ENCODE data around the gene USP22. TPM values are rescaled to one million over a fixed set of nuclear protein-coding genes. Genes with fewer than 3 reads are reported as not detected.

The USP22 gene
- total and polyA plus RNA-seq, 2 of the 4 experiments (the other 2 are of a cell fraction): 161 to 319 TPM

GRCh38 chr17:21018894-21019293 lies 23.9 kb downstream of the USP22 start:
- Histone ChIP-seq H3K4me1 (ENCODE audit: control insufficient read depth, insufficient read depth, low read length) (peaks cover under 1% of the 10 kb centered on the region), H2AK5ac (ENCODE audit: low read depth, low read length) (no peak overlapping the region), H2AFZ (replicated peaks; ENCODE audit: low read length, poor library complexity) (no peak overlapping the region), H4K8ac (ENCODE audit: low read depth in 2 of 2, low read length in 2 of 2) (no peak overlapping the region), H3K36me3 (ENCODE audit: control insufficient read depth, insufficient read depth, low read length) (peaks cover 76% of the 10 kb centered on the region), H3K4ac (ENCODE audit: low read depth, low read length) (no peak overlapping the region), H3K9ac (ENCODE audit: low read depth, low read length) (no peak overlapping the region), H3K9me1 (ENCODE audit: insufficient read depth, low read length) (peaks cover 16% of the 10 kb centered on the region; the same call in 1 of the 2 replicates), H4K91ac (ENCODE audit: insufficient read depth, low read depth, low read length) (no peak overlapping the region), H2BK15ac (ENCODE audit: low read depth, low read length) (no peak overlapping the region), H3K18ac (ENCODE audit: low read depth, low read length) (no peak overlapping the region), H2BK120ac (ENCODE audit: low read depth, low read length) (no peak overlapping the region), H3K27me3 (ENCODE audit: control insufficient read depth, insufficient read depth, low read length) (no peaks in the 10 kb centered on the region), H4K20me1 (ENCODE audit: insufficient read depth, low read length) (peaks cover 99% of the 10 kb centered on the region), H3K79me1 (ENCODE audit: low read depth in 1 of 2, low read length in 2 of 2) (peaks cover 54 to 81% of the 10 kb centered on the region in 2 experiments), H2AK9ac (replicated peaks; ENCODE audit: low read depth, low read length, poor library complexity) (no peak overlapping the region), H3K4me3 (ENCODE audit: insufficient read depth, low read depth, low read length) (no peak overlapping the region), H2BK5ac (ENCODE audit: low read depth, low read length, poor library complexity, severe bottlenecking) (no peak overlapping the region), H3K56ac (ENCODE audit: extremely low read depth, insufficient read depth, low read length) (no peak overlapping the region), H3K27ac (ENCODE audit: insufficient read depth, low read length) (no peak overlapping the region), H2BK20ac (ENCODE audit: low read depth, low read length) (no peak overlapping the region), H4K5ac (ENCODE audit: low read depth, low read length) (no peak overlapping the region), H3K23ac (ENCODE audit: low read depth, low read length) (no peak overlapping the region), H3K14ac (replicated peaks; ENCODE audit: low read depth, low read length) (no peak overlapping the region), H3K9me3 (ENCODE audit: control insufficient read depth, insufficient read depth, low read length) (no peaks in the 10 kb centered on the region), H3K4me2 (ENCODE audit: low read depth, low read length) (no peak overlapping the region)
- POLR2A ChIA-PET (ENCODE audit: unreplicated experiment): no interaction called here
- dilution Hi-C loops (cut with HindIII; ENCODE audit: low sequenced_read_pairs, unreplicated experiment): no loop called here
- no TSS peak for BruUV-seq (replicated peaks)
- in situ Hi-C loops (cut with MboI; ENCODE audit: low sequenced_read_pairs): no loop called here
- DNase-seq (no peak), ATAC-seq (ENCODE audit: low read depth) (no peak)
- 90% methylated on average over 2 of the region's 9 CpGs; no CpG with 5 or more reads in 1 of the 2 experiments for WGBS, 2 experiments (ENCODE audit: extremely low coverage in 2 of 2, insufficient read length in 1 of 2)
- intact Hi-C loops (cut with micrococcal nuclease): no loop called here
- TF ChIP-seq POLR2A (IDR thresholded peaks at IDR 0.05; ENCODE audit: low read depth, low read length) (no peak), MAZ (IDR thresholded peaks at IDR 0.05; ENCODE audit: borderline replicate concordance, low read depth, low read length) (no peak), CHD1 (IDR thresholded peaks at IDR 0.05; ENCODE audit: low read depth, low read length) (no peak), NFE2L2 (IDR thresholded peaks at IDR 0.05; ENCODE audit: low read depth, low read length) (no peak), MXI1 (IDR thresholded peaks at IDR 0.05; ENCODE audit: borderline replicate concordance, low read depth, low read length) (no peak), RAD21 (IDR thresholded peaks at IDR 0.05; ENCODE audit: low read length) (no peak), FOS (IDR thresholded peaks at IDR 0.05; ENCODE audit: low read depth, low read length) (no peak)
- TF ChIP-seq, protein P1, sequence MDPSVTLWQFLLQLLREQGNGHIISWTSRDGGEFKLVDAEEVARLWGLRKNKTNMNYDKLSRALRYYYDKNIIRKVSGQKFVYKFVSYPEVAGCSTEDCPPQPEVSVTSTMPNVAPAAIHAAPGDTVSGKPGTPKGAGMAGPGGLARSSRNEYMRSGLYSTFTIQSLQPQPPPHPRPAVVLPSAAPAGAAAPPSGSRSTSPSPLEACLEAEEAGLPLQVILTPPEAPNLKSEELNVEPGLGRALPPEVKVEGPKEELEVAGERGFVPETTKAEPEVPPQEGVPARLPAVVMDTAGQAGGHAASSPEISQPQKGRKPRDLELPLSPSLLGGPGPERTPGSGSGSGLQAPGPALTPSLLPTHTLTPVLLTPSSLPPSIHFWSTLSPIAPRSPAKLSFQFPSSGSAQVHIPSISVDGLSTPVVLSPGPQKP (IDR thresholded peaks at IDR 0.05; ENCODE audit: borderline replicate concordance, low read depth, low read length): no peak
- CTCF ChIA-PET: no interaction called here
